ENCODE data around the gene KRT79.

The KRT79 gene

GRCh38 chr12:52806821-52807543, 27.1 kb downstream of the KRT79 start:
- ATAC-seq: no peak
- no peak for TF ChIP-seq PATZ1 (CRISPR knock-in tag; IDR thresholded peaks at IDR 0.05; ENCODE audit: borderline replicate concordance)
- TF ChIP-seq ZNF8 (CRISPR knock-in tag; IDR thresholded peaks at IDR 0.05): no peak
- no peak for TF ChIP-seq BACH2 (CRISPR knock-in tag; IDR thresholded peaks at IDR 0.05; ENCODE audit: borderline replicate concordance)

- ATAC-seq: no peak
- TF ChIP-seq PATZ1 (CRISPR knock-in tag; IDR thresholded peaks at IDR 0.05; ENCODE audit: borderline replicate concordance) (no peak), OSR1 (CRISPR knock-in tag; IDR thresholded peaks at IDR 0.05) (no peak), SNAI2 (CRISPR knock-in tag; IDR thresholded peaks at IDR 0.05) (no peak), CSRNP3 (CRISPR knock-in tag; IDR thresholded peaks at IDR 0.05) (no peak), CSDC2 (CRISPR knock-in tag; IDR thresholded peaks at IDR 0.05) (no peak), ZNF70 (CRISPR knock-in tag; IDR thresholded peaks at IDR 0.05) (no peak), TOX (CRISPR knock-in tag; IDR thresholded peaks at IDR 0.05; ENCODE audit: borderline replicate concordance) (no peak), ISL1 (CRISPR knock-in tag; IDR thresholded peaks at IDR 0.05) (no peak), ZFP30 (CRISPR knock-in tag; IDR thresholded peaks at IDR 0.05) (no peak), PPARA (CRISPR knock-in tag; IDR thresholded peaks at IDR 0.05; ENCODE audit: borderline replicate concordance) (no peak), TCF4 (CRISPR knock-in tag; IDR thresholded peaks at IDR 0.05; ENCODE audit: borderline replicate concordance) (no peak), POU6F1 (CRISPR knock-in tag; IDR thresholded peaks at IDR 0.05; ENCODE audit: borderline replicate concordance, low read depth) (no peak)
Measured at GRCh38 chr12:52806169-52806811, 27.8 kb downstream of the KRT79 start.

GRCh38 chr12:52805739-52806138, 28.4 kb downstream of the KRT79 start:
- no peak for TF ChIP-seq CSRNP3 (CRISPR knock-in tag; IDR thresholded peaks at IDR 0.05)
- TF ChIP-seq POU6F1 (CRISPR knock-in tag; IDR thresholded peaks at IDR 0.05; ENCODE audit: borderline replicate concordance, low read depth): no peak
- no peak for TF ChIP-seq ZC3H10 (CRISPR knock-in tag; IDR thresholded peaks at IDR 0.05)
- TF ChIP-seq ISL1 (CRISPR knock-in tag; IDR thresholded peaks at IDR 0.05): no peak
- no peak for TF ChIP-seq PPARA (CRISPR knock-in tag; IDR thresholded peaks at IDR 0.05; ENCODE audit: borderline replicate concordance)
- no peak for TF ChIP-seq ARNTL (CRISPR knock-in tag; IDR thresholded peaks at IDR 0.05; ENCODE audit: borderline replicate concordance, low read depth)
- TF ChIP-seq BACH2 (CRISPR knock-in tag; IDR thresholded peaks at IDR 0.05; ENCODE audit: borderline replicate concordance): no peak
- TF ChIP-seq ZFP3 (CRISPR knock-in tag; IDR thresholded peaks at IDR 0.05): no peak
- TF ChIP-seq SNAI2 (CRISPR knock-in tag; IDR thresholded peaks at IDR 0.05): no peak
- TF ChIP-seq CSDC2 (CRISPR knock-in tag; IDR thresholded peaks at IDR 0.05): no peak
- ATAC-seq: no peak

Data from SK-N-SH treated with all-trans-retinoic acid at 6 μM for 48 hours (cell line).